B cell (primary cell): ENCODE results near the gene ZNF646. TPM values are rescaled to one million over a fixed set of nuclear protein-coding genes. Genes with fewer than 3 reads are reported as not detected.

Experiments used
- ATAC-seq: fragments of 200-7000 bp; cut with Tn5 transposase; one replicate; pipeline ENCODE4 v1.10.0; 2021; ENCODE audit warnings: low read depth, mild to moderate bottlenecking, moderate number of reproducible peaks, moderate library complexity
- CTCF ChIA-PET: fragments of 350-600 bp; sonication (Branson Sonifier 250); formaldehyde crosslinking; loops from one replicate; lab custom pipeline; 2021; ENCODE audit warnings: antibody characterized with exemption, inconsistent platforms; lab: Charles Lee
- POLR2A ChIA-PET: fragments of 350-600 bp; sonication (Branson Sonifier 250); formaldehyde crosslinking; loops from one replicate; lab custom pipeline; 2021; ENCODE audit warnings: antibody characterized with exemption; lab: Charles Lee
- DNase-seq: peaks from one replicate; pipeline ENCODE4 v3.0.0; 2013
- H2AFZ ChIP-seq: 2 replicates; pipeline ENCODE4 v1.6.1; 2012; ENCODE audit warnings: mild to moderate bottlenecking, low read depth, low read length; ENCODE audit not compliant: insufficient read depth, poor library complexity, severe bottlenecking
- H3K27ac ChIP-seq, 2 donors: 1 replicate in 1 of 2; 2 replicates in 1 of 2; pipeline ENCODE4 v1.5.1; 2012 to 2013; ENCODE audit warnings: low read length in 2 of 2, mild to moderate bottlenecking in 2 of 2, moderate library complexity in 1 of 2
- H3K27me3 ChIP-seq, 4 experiments: fragments of 200-600 bp in 1 of 4; sonication (generic) in 1 of 4; replicated peaks in 1 of 4; 1 replicate in 2 of 4; 2 replicates in 2 of 4; pipeline versions ENCODE4 v1.6.1 to v1.7.0; 2013 to 2016; ENCODE audit warnings: low read length in 3 of 4, mild to moderate bottlenecking in 2 of 4, mixed read lengths in 1 of 4, moderate library complexity in 1 of 4; ENCODE audit not compliant: insufficient read depth in 4 of 4, control insufficient read depth in 3 of 4; ENCODE audit errors: control extremely low read depth in 1 of 4
- H3K36me3 ChIP-seq, 2 experiments: replicated peaks in 1 of 2; 1 replicate in 1 of 2; 2 replicates in 1 of 2; pipeline versions ENCODE4 v1.6.1 to v1.7.1; 2013; ENCODE audit warnings: low read length in 1 of 2; ENCODE audit not compliant: insufficient read depth in 2 of 2, control insufficient read depth in 1 of 2; ENCODE audit errors: control extremely low read depth in 1 of 2, extremely low read depth in 1 of 2
- H3K4me1 ChIP-seq, 2 donors: fragments of 200-600 bp in 1 of 2; sonication (generic) in 1 of 2; 1 replicate in 1 of 2; 2 replicates in 1 of 2; pipeline versions ENCODE4 v1.5.1 to v1.6.1; 2013 to 2017; ENCODE audit warnings: low read length in 2 of 2; ENCODE audit not compliant: control insufficient read depth in 2 of 2, insufficient read depth in 2 of 2
- H3K4me2 ChIP-seq: replicated peaks from 2 replicates; pipeline ENCODE3; 2012; ENCODE audit warnings: mild to moderate bottlenecking, low read depth, low read length; ENCODE audit not compliant: poor library complexity, severe bottlenecking
- H3K4me3 ChIP-seq, 5 experiments: fragments of 200-600 bp in 1 of 5; sonication (generic) in 1 of 5; 1 replicate in 3 of 5; 2 replicates in 2 of 5; pipeline versions ENCODE4 v1.5.1 to v1.7.0; 2011 to 2016; ENCODE audit warnings: low read length in 4 of 5, mild to moderate bottlenecking in 4 of 5, low read depth in 2 of 5, control low read depth in 1 of 5, moderate library complexity in 1 of 5; ENCODE audit not compliant: insufficient read depth in 1 of 5; ENCODE audit errors: control extremely low read depth in 1 of 5, extremely low read depth in 1 of 5
- H3K79me2 ChIP-seq: fragments of 200-600 bp; sonication (generic); one replicate; pipeline ENCODE4 v1.6.0; 2016; ENCODE audit warnings: low read length; ENCODE audit not compliant: control insufficient read depth, insufficient read depth
- H3K9ac ChIP-seq: fragments of 200-600 bp; sonication (generic); 2 replicates; pipeline ENCODE4 v1.6.1; 2017; ENCODE audit warnings: mild to moderate bottlenecking, low read length, moderate library complexity
- H3K9me3 ChIP-seq, 3 donors: one replicate each; pipeline versions ENCODE4 v1.6.1 to v1.7.1; 2013; ENCODE audit warnings: low read length in 2 of 3; ENCODE audit not compliant: control insufficient read depth in 2 of 3, insufficient read depth in 1 of 3; ENCODE audit errors: control extremely low read depth in 1 of 3
- H4K20me1 ChIP-seq: 2 replicates; pipeline ENCODE4 v1.6.0; 2012; ENCODE audit warnings: mild to moderate bottlenecking, low read length; ENCODE audit not compliant: insufficient read depth, control insufficient read depth, poor library complexity, severe bottlenecking
- H3K27ac Mint-ChIP-seq: one replicate; pipeline ENCODE4 v1.8.0; 2021; ENCODE audit warnings: mixed read lengths
- H3K27me3 Mint-ChIP-seq: one replicate; pipeline ENCODE4 v1.8.0; 2021; ENCODE audit warnings: mixed read lengths
- H3K4me1 Mint-ChIP-seq: one replicate; pipeline ENCODE4 v1.8.0; 2021; ENCODE audit warnings: mixed read lengths
- H3K4me3 Mint-ChIP-seq: one replicate; pipeline ENCODE4 v1.8.0; 2021; ENCODE audit warnings: mixed read lengths
- H3K9me3 Mint-ChIP-seq: one replicate; pipeline ENCODE4 v1.8.0; 2022; ENCODE audit warnings: mixed read lengths; ENCODE audit not compliant: insufficient read depth
- EZH2 ChIP-seq: IDR thresholded peaks from 2 replicates; pipeline ENCODE4 v1.6.1; 2012; ENCODE audit warnings: borderline replicate concordance, low read depth, mild to moderate bottlenecking, moderate library complexity, low read length; ENCODE audit not compliant: insufficient read depth, poor library complexity, severe bottlenecking
- WGBS: methylation state at CpG from one replicate; pipeline ENCODE4 v1.1.5; 2013; ENCODE audit warnings: missing lambda C conversion rate; ENCODE audit not compliant: insufficient coverage; 5-methylcytosine and 5-hydroxymethylcytosine counted together
- intact Hi-C: fragments of 100-400 bp; cut with micrococcal nuclease; formaldehyde crosslinking; loops from one replicate; pipeline ENCODE4 v1.10.0; 2022
- polyA plus RNA-seq: library from polyadenylated mRNA; depleted of rRNA; stranded (reverse); fragments of >200 nt; gene quantifications from 2 replicates; pipeline ENCODE4 v1.2.3, GENCODE V29; 2012
- total RNA-seq, 2 donors: library from RNA; stranded (reverse); fragments of 120-200 nt in 1 of 2; gene quantifications; 1 replicate in 1 of 2; 2 replicates in 1 of 2; pipeline versions ENCODE4 v1.2.3 to v1.2.4, GENCODE V29; 2013 to 2022
- TF ChIP-seq, protein P1 (sequence below): fragments of 200-600 bp; IDR thresholded peaks from one replicate; pipeline ENCODE4 v1.8.0; 2022; ENCODE audit warnings: antibody characterized with exemption, mild to moderate bottlenecking

The ZNF646 gene
- total and polyA plus RNA-seq, 2 donors (not counting 1 experiment from before 2014, with no cell fraction given) = 14.7 to 45.9 TPM

DNA sequence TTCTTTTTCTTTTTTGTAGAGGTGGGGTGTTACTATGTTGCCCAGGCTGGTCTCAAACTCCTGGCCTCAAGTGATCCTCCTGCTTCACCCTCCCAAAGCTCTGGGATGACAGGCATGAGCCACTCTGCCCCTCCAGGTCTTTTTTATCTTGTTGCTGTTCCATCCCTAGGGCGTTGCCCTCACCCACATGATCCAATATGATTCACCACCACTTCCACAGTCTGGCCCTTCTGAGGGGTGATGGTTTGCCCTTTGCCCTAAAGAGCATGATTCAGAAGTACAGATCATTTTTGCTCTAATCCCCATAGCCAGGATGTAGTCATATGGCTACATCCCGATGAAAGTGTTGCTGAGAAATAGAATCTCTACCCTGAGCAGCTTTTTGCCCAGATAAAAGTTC lies 22.1 kb upstream of the ZNF646 start:
- no peak for DNase-seq

DNA sequence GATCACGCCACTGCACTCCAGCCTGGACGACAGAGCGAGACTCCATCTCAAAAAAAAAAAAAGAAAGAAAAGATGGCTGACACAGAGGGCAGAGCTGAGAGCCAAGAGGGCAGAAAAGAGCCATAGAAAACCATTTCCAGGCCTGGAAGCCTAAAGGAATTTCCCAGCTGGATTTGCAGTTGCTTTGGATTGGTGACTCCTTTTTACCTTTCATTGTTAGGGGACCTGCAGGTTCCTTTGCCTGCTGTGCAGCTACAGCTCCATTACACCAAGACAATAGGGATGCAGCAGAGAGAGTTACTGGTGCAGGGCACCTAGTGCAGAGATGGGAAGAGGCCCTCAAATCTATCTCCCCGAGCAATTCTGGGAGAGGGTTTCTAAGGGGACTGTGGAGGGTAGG lies 18.6 kb upstream of the ZNF646 start:
- CTCF ChIA-PET = no interaction called here
- no peaks in the 10 kb centered on the region for H3K9me3 Mint-ChIP-seq
- no peak overlapping the region for H3K27ac ChIP-seq
- H3K4me2 ChIP-seq = no peak overlapping the region
- ATAC-seq (no peak), DNase-seq (no peak)
- no peaks in the 10 kb centered on the region for H3K9me3 ChIP-seq
- no peak overlapping the region for H3K27ac Mint-ChIP-seq
- 96% methylated on average over 4 of the region's 4 CpGs for WGBS
- H3K9ac ChIP-seq = no peak overlapping the region
- H3K4me3 Mint-ChIP-seq = no peak overlapping the region
- no peaks in the 10 kb centered on the region for H3K27me3 ChIP-seq
- H4K20me1 ChIP-seq = no peaks in the 10 kb centered on the region
- POLR2A ChIA-PET = no interaction called here
- H2AFZ ChIP-seq = no peak overlapping the region
- H3K4me1 Mint-ChIP-seq = no peaks in the 10 kb centered on the region
- no peak overlapping the region for H3K4me3 ChIP-seq
- no peaks in the 10 kb centered on the region for H3K79me2 ChIP-seq
- no peaks in the 10 kb centered on the region for H3K27me3 Mint-ChIP-seq
- H3K4me1 ChIP-seq = no peaks in the 10 kb centered on the region
- intact Hi-C loops = no loop called here
- TF ChIP-seq, protein P1, sequence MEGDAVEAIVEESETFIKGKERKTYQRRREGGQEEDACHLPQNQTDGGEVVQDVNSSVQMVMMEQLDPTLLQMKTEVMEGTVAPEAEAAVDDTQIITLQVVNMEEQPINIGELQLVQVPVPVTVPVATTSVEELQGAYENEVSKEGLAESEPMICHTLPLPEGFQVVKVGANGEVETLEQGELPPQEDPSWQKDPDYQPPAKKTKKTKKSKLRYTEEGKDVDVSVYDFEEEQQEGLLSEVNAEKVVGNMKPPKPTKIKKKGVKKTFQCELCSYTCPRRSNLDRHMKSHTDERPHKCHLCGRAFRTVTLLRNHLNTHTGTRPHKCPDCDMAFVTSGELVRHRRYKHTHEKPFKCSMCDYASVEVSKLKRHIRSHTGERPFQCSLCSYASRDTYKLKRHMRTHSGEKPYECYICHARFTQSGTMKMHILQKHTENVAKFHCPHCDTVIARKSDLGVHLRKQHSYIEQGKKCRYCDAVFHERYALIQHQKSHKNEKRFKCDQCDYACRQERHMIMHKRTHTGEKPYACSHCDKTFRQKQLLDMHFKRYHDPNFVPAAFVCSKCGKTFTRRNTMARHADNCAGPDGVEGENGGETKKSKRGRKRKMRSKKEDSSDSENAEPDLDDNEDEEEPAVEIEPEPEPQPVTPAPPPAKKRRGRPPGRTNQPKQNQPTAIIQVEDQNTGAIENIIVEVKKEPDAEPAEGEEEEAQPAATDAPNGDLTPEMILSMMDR = no peak
- H3K36me3 ChIP-seq = peaks cover 0 to 5% of the 10 kb centered on the region in 2 experiments

More for the DNA sequence above, 22.1 kb upstream of the ZNF646 start:
- no peak overlapping the region for H3K27ac Mint-ChIP-seq
- WGBS = no CpG with 5 or more reads among the region's 2 CpGs
- no peak overlapping the region for H3K4me2 ChIP-seq
- intact Hi-C loops = no loop called here
- no peak overlapping the region for H3K4me3 Mint-ChIP-seq
- H3K4me1 Mint-ChIP-seq = peaks cover 2% of the 10 kb centered on the region
- H3K79me2 ChIP-seq = no peaks in the 10 kb centered on the region
- ATAC-seq = no peak
- ChIA-PET POLR2A (no interaction called here), CTCF (no interaction called here)
- H3K4me1 ChIP-seq = peaks cover 0 to 5% of the 10 kb centered on the region in 2 donors
- H3K36me3 ChIP-seq = no peaks in the 10 kb centered on the region
- no peak overlapping the region for H3K27ac ChIP-seq
- H4K20me1 ChIP-seq = no peaks in the 10 kb centered on the region
- no peaks in the 10 kb centered on the region for H3K9me3 ChIP-seq
- H3K4me3 ChIP-seq = no peak overlapping the region
- H3K27me3 Mint-ChIP-seq = no peaks in the 10 kb centered on the region
- H3K9ac ChIP-seq = no peak overlapping the region
- H3K9me3 Mint-ChIP-seq = no peaks in the 10 kb centered on the region
- H3K27me3 ChIP-seq = no peaks in the 10 kb centered on the region
- TF ChIP-seq, protein P1 = no peak
- no peak for TF ChIP-seq EZH2
- no peak overlapping the region for H2AFZ ChIP-seq
